ENCODE measurements around the gene BCAN.
"Not testable (repeated sequence)": the region's sequence is repeated elsewhere in the genome, so short reads cannot be mapped to it uniquely, and the experiment has no call there.

Gene BCAN

GRCh38 chr1:156641761-156642264 is at the start of gene BCAN:
TSS of gene BCAN (plus strand) at chr1:156642117. CDS start at chr1:156646055, 3,938 bp downstream.
- no peak for DNase-seq

GRCh38 chr1:156592158-156592909 is 49.6 kb upstream of the BCAN start:
- DNase-seq, result no peak

- DNase-seq, result no peak
Measured at GRCh38 chr1:156592910-156593660, 48.8 kb upstream of the BCAN start.

GRCh38 chr1:156593661-156593989 is 48.3 kb upstream of the BCAN start:
- DNase-seq, result no peak

GRCh38 chr1:156594190-156594589 is 47.7 kb upstream of the BCAN start:
- DNase-seq, result no peak

- DNase-seq, result no peak
Measured at GRCh38 chr1:156595016-156595415, 46.9 kb upstream of the BCAN start.

- no peak for DNase-seq
Measured at GRCh38 chr1:156596426-156596825, 45.5 kb upstream of the BCAN start.

GRCh38 chr1:156598125-156598524 is 43.8 kb upstream of the BCAN start:
- DNase-seq, result no peak

GRCh38 chr1:156598731-156599432 is 43.0 kb upstream of the BCAN start:
- no peak for DNase-seq

- DNase-seq, result peak; percentile 27
Measured at GRCh38 chr1:156599811-156600210, 42.1 kb upstream of the BCAN start.

- no peak for DNase-seq
Measured at GRCh38 chr1:156600733-156601121, 41.2 kb upstream of the BCAN start.

- DNase-seq, result peak; percentile 79
Measured at GRCh38 chr1:156601122-156601830, 40.6 kb upstream of the BCAN start, which contains the start of gene GPATCH4. TSS of gene GPATCH4 (minus strand) at chr1:156601479.

- no peak for DNase-seq
Measured at GRCh38 chr1:156601892-156602291, 40.0 kb upstream of the BCAN start.

- DNase-seq, result peak; percentile 29
Measured at GRCh38 chr1:156602557-156602993, 39.3 kb upstream of the BCAN start.

GRCh38 chr1:156607344-156607743 is 34.6 kb upstream of the BCAN start:
- not testable (repeated sequence) for DNase-seq

GRCh38 chr1:156608036-156608674 is 33.8 kb upstream of the BCAN start:
- DNase-seq, result peak; percentile 74

GRCh38 chr1:156608981-156609380 is 32.9 kb upstream of the BCAN start:
- DNase-seq, result peak; percentile 60

- DNase-seq, result not testable (repeated sequence)
Measured at GRCh38 chr1:156610072-156610471, 31.8 kb upstream of the BCAN start.

- no peak for DNase-seq
Measured at GRCh38 chr1:156612666-156613065, 29.3 kb upstream of the BCAN start.

GRCh38 chr1:156615946-156616345 is 26.0 kb upstream of the BCAN start:
- DNase-seq, result no peak

GRCh38 chr1:156616463-156616862 is 25.5 kb upstream of the BCAN start:
- no peak for DNase-seq
